ENCODE measurements around the gene RUNX2. TPM values are rescaled to one million over a fixed set of nuclear protein-coding genes. Genes with fewer than 3 reads are reported as not detected.

The RUNX2 gene
- total RNA-seq, 1 experiment from 2014 or later: 7.0 TPM

GRCh38 chr6:45552536-45552935 lies 224.4 kb downstream of the RUNX2 start:
- intact Hi-C loops (cut with micrococcal nuclease; ENCODE audit: unreplicated experiment): no loop called here
- POLR2A ChIA-PET: no interaction called here

GRCh38 chr6:45553730-45554344 lies 225.7 kb downstream of the RUNX2 start:
- Histone ChIP-seq H3K36me3 (ENCODE audit: control insufficient read depth, insufficient read depth, low read length) (no peaks in the 10 kb centered on the region), H3K9me3 (ENCODE audit: control insufficient read depth, insufficient read depth, low read depth, low read length) (no peaks in the 10 kb centered on the region), H3K4me3 (ENCODE audit: low read depth in 2 of 2, low read length in 2 of 2) (no peak overlapping the region), H3K27me3 (ENCODE audit: control insufficient read depth, insufficient read depth, low read length) (no peaks in the 10 kb centered on the region), H3K27ac (ENCODE audit: low read length) (no peak overlapping the region), H3K4me1 (ENCODE audit: control insufficient read depth, insufficient read depth, low read length) (peaks cover 13% of the 10 kb centered on the region)
- intact Hi-C loops (cut with micrococcal nuclease; ENCODE audit: unreplicated experiment): no loop called here
- in situ Hi-C loops (cut with HindIII; ENCODE audit: low pct_unique_long_range_greater_than_20kb, low sequenced_read_pairs): no loop called here
- BruUV-seq (replicated peaks): no TSS peak
- DNase-seq (ENCODE audit: low read depth, low spot score) (no peak), ATAC-seq (no peak)
- CTCF ChIA-PET: no interaction called here
- TF ChIP-seq TCF7L2 (IDR thresholded peaks at IDR 0.05; ENCODE audit: low read depth, low read length) (no peak), POLR2AphosphoS5 (IDR thresholded peaks at IDR 0.05; ENCODE audit: low read depth, low read length) (no peak), CTCF (IDR thresholded peaks at IDR 0.05) (no peak), SIN3A (IDR thresholded peaks at IDR 0.05; ENCODE audit: borderline replicate concordance, insufficient read depth, low read depth, low read length) (no peak), REST (IDR thresholded peaks at IDR 0.05; ENCODE audit: insufficient read depth in 1 of 2, low read depth in 2 of 2, low read length in 1 of 2) (no peak)
- POLR2A ChIA-PET: interaction anchor here (0.5 kb wide), 1 partner anchor 542 kb away, joined by 4 read pairs; no protein-coding TSS in a partner anchor

More at GRCh38 chr6:45552536-45552935, 224.4 kb downstream of the RUNX2 start:
- Histone ChIP-seq H3K9me3 (ENCODE audit: control insufficient read depth, insufficient read depth, low read depth, low read length) (no peaks in the 10 kb centered on the region), H3K27me3 (ENCODE audit: control insufficient read depth, insufficient read depth, low read length) (no peaks in the 10 kb centered on the region), H3K4me3 (ENCODE audit: low read depth in 2 of 2, low read length in 2 of 2) (no peak overlapping the region), H3K36me3 (ENCODE audit: control insufficient read depth, insufficient read depth, low read length) (no peaks in the 10 kb centered on the region), H3K4me1 (ENCODE audit: control insufficient read depth, insufficient read depth, low read length) (peaks cover 13% of the 10 kb centered on the region), H3K27ac (ENCODE audit: low read length) (no peak overlapping the region)
- TF ChIP-seq TCF7L2 (IDR thresholded peaks at IDR 0.05; ENCODE audit: low read depth, low read length) (no peak), POLR2AphosphoS5 (IDR thresholded peaks at IDR 0.05; ENCODE audit: low read depth, low read length) (no peak), REST (IDR thresholded peaks at IDR 0.05; ENCODE audit: insufficient read depth in 1 of 2, low read depth in 2 of 2, low read length in 1 of 2) (no peak), CTCF (IDR thresholded peaks at IDR 0.05) (no peak), SIN3A (IDR thresholded peaks at IDR 0.05; ENCODE audit: borderline replicate concordance, insufficient read depth, low read depth, low read length) (no peak)
- DNase-seq (ENCODE audit: low read depth, low spot score): no peak
- CTCF ChIA-PET: no interaction called here
- in situ Hi-C loops (cut with HindIII; ENCODE audit: low pct_unique_long_range_greater_than_20kb, low sequenced_read_pairs): no loop called here
- ATAC-seq: no peak
- BruUV-seq (replicated peaks): no TSS peak
